ENCODE measurements around the gene GSX2.
"Not testable (repeated sequence)": the region's sequence is repeated elsewhere in the genome, so short reads cannot be mapped to it uniquely, and the experiment has no call there.

Gene GSX2

DNA sequence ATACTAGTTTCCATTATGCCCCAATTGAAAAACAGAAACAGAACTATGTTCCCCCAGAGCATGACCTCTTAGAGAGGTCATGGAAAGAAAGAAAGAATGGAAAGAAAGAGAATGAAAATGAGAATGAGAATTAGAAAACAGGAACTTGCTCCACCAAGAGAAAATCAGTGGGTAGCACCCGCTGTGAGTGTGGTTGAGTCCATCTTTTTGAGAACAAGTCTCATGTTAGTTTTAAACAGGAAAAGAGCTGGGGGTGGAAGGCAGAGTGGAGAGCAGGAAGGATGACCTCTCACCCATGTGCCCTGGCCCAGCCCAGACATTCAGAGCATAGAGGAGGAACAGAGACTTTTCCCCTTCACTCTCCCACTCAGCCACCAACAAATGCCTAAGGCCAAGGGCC is 4.9 kb downstream of the GSX2 start:
- Histone ChIP-seq H3K9ac (ENCODE audit: insufficient read length) (no peak overlapping the region), H3K27ac (no peak overlapping the region), H3K4me3 (no peak overlapping the region), H3K36me3 (ENCODE audit: insufficient read depth, low read length) (no peaks in the 10 kb centered on the region), H3K9me3 (ENCODE audit: low read depth, low read length) (no peaks in the 10 kb centered on the region)
- TF ChIP-seq POLR2AphosphoS5 (IDR thresholded peaks at IDR 0.05; ENCODE audit: borderline replicate concordance, low read depth, low read length) (no peak), FOXP2 (optimal IDR thresholded peaks at IDR 0.05; ENCODE audit: control extremely low read depth, extremely low read length, insufficient read depth) (no peak)
- no peak for DNase-seq (ENCODE audit: low read depth, low spot score)

DNA sequence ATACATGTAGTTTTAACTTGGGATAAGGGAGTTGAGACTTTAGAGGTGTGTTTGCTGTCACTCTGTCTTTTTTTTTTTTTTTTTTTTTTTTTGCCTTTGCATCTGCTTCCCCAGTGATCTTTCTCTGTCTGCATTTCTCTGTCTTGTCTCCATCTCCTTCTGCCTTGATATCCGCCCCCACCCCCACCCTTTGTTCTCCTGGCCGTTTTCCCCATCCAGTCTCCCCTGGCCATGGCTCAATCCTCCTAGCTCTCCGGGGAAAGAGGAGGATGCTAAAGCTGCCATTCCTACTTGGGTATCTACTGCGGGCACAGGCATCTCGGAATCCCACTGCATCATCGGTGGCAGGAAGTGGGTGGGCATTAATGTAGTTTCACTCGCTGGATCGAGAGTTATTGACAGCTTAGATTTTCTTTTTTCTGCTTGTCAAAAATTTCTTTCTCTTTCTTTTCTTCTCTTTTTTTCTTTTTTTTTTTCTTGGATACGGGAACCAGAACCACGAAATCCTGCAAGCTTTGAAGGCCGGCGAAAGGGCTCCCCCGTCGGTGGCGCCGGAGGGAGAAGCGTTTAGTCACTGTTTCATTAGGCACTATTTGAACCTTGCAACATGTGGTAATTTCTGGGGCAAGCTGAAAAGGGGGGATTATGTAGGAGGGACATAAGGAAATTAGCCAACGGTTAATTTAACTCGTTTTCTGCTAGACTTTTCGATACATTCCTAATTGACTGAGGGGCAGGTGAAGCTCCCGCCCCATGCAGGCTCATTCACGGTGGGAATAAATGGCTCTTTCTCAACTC is 8.2 kb downstream of the GSX2 start:
- Histone ChIP-seq H3K9ac (ENCODE audit: insufficient read length) (no peak overlapping the region), H3K36me3 (ENCODE audit: insufficient read depth, low read length) (no peaks in the 10 kb centered on the region), H3K4me3 (no peak overlapping the region), H3K27ac (no peak overlapping the region), H3K9me3 (ENCODE audit: low read depth, low read length) (no peaks in the 10 kb centered on the region)
- TF ChIP-seq POLR2AphosphoS5 (IDR thresholded peaks at IDR 0.05; ENCODE audit: borderline replicate concordance, low read depth, low read length) (no peak), FOXP2 (optimal IDR thresholded peaks at IDR 0.05; ENCODE audit: control extremely low read depth, extremely low read length, insufficient read depth) (no peak), EZH2 (IDR thresholded peaks at IDR 0.05) (no peak)
- DNase-seq (ENCODE audit: low read depth, low spot score), result no peak

DNA sequence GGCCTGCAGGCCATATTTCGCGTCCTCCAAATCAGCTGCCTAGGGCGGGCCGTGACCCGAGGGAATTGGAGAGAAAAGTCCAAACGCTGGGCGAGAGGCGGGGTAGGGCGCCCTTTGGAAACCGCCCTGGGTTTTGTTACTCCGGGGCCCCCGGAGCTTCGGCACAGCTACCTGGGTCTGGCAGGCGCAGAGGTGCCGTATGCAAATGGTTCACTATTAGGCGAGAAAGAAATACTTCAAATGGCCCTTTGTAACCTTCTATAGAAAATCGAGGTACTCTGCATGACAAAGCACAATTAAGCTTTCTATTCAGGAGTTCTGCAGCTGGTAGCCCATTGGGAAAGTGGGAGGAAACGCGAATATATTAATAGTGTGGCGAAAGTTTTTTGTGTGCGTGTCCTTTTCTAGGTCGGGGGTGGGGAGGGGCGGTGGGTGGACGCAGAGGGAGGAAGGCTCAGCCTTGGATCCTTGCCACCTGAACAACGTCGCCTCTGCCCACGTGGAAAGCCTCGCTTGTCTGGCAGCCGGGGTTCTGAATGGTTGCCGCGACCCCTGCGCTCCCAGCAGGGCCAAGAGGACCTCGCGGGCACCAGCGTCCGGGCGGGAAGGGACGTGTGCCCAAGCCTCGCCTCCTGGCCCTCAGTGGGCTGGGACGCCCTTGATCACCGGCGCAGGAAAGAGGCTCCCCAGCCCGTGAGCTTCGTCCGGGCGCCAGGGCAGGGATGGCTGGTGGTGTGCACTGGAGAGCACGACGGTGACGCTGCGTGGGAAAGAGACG is 9.5 kb downstream of the GSX2 start:
- no peak overlapping the region for H3K9ac ChIP-seq (ENCODE audit: insufficient read length)

DNA sequence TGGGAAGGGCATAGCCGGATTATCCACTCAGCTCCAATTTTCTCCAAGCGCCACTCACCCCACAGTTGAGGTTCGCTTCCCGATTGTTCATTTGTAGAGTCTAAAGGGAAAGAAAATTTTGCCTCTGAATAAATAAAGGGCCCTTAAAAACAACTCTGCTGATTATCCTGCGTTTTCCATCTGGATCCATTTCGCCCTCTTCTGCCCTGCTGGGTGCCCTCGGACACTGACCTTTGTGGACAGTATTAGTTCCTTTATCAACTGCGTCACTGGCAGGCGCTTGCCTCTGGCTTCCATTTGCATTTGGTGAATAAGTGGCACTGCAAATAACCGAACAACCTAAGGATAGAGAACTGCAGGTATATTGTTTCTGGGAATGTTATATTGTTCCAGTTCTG is 10.1 kb downstream of the GSX2 start:
- no peak overlapping the region for H3K27ac ChIP-seq
- no peaks in the 10 kb centered on the region for H3K36me3 ChIP-seq (ENCODE audit: insufficient read depth, low read length)
- no peak overlapping the region for H3K9ac ChIP-seq (ENCODE audit: insufficient read length)
- H3K9me3 ChIP-seq (ENCODE audit: low read depth, low read length), result no peaks in the 10 kb centered on the region
- no peak for DNase-seq (ENCODE audit: low read depth, low spot score)
- H3K4me3 ChIP-seq, result no peak overlapping the region
- TF ChIP-seq POLR2AphosphoS5 (IDR thresholded peaks at IDR 0.05; ENCODE audit: borderline replicate concordance, low read depth, low read length) (no peak), EZH2 (IDR thresholded peaks at IDR 0.05) (no peak), FOXP2 (optimal IDR thresholded peaks at IDR 0.05; ENCODE audit: control extremely low read depth, extremely low read length, insufficient read depth) (no peak)

More for the DNA sequence above, 9.5 kb downstream of the GSX2 start:
- Histone ChIP-seq H3K9me3 (ENCODE audit: low read depth, low read length) (no peaks in the 10 kb centered on the region), H3K27ac (no peak overlapping the region), H3K4me3 (no peak overlapping the region), H3K36me3 (ENCODE audit: insufficient read depth, low read length) (no peaks in the 10 kb centered on the region)
- TF ChIP-seq POLR2AphosphoS5 (IDR thresholded peaks at IDR 0.05; ENCODE audit: borderline replicate concordance, low read depth, low read length) (no peak), EZH2 (IDR thresholded peaks at IDR 0.05) (no peak), FOXP2 (optimal IDR thresholded peaks at IDR 0.05; ENCODE audit: control extremely low read depth, extremely low read length, insufficient read depth) (no peak)
- DNase-seq (ENCODE audit: low read depth, low spot score), result no peak

GRCh38 chr4:54113206-54113605 is 13.2 kb downstream of the GSX2 start:
- DNase-seq (ENCODE audit: low read depth, low spot score), result not testable (repeated sequence)

DNA sequence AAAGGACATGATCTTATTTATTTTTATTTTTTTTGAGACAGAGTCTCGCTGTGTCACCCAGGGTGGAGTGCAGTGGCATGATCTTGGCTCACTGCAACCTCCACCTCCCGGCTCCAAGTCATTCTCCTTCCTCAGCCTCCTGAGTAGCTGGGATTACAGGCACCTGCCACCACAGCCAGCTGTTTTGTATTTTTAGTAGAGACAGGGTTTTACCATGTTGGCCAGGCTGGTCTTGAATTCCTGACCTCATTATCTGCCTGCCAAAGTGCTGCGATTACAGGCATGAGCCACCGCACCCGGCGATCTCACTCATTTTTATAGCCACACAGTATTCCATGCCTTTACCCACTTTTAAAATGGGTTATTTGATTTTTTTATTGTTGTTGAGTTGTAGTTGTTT is 16.3 kb downstream of the GSX2 start:
- not testable (repeated sequence) for DNase-seq (ENCODE audit: low read depth, low spot score); H3K4me3 ChIP-seq; H3K36me3 ChIP-seq (ENCODE audit: insufficient read depth, low read length); H3K9me3 ChIP-seq (ENCODE audit: low read depth, low read length); H3K27ac ChIP-seq; H3K9ac ChIP-seq (ENCODE audit: insufficient read length)

More at GRCh38 chr4:54113206-54113605, 13.2 kb downstream of the GSX2 start:
- H3K9ac ChIP-seq (ENCODE audit: insufficient read length); H3K9me3 ChIP-seq (ENCODE audit: low read depth, low read length); H3K4me3 ChIP-seq; H3K27ac ChIP-seq; H3K36me3 ChIP-seq (ENCODE audit: insufficient read depth, low read length): not testable (repeated sequence)

DNA sequence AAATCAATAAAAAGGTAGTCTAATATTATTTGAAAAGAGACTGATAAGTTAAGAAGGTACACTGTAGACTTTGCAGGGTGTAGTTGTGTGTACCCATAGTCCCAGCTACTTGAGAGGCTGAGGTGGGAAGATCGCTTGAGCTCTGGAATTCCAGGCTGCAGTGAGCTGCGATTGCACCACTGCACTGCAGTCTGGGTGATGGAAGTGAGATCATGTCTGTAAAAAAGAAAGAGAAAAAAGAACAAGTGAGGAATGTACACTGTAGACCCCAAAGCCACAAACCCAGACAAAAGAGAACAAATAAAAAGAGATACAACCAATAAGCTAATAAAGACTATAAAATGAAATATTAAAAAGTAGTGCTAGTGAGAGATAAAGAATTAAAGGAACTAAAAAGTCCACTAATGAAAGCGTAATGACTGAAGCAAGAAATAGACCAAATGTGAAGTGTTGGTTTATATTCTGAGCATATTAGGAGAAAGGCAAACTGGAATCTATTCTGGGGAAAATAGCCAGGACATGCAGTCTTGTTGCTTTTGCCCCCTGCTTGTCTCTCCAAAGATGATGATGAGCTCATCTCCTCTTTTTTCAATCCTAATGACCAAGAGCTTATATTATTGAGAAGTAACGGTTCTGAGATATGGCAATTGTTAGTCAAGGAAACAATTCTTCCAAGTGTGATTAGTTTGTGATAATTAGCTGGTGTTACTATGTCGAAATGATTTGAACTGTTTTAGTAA is 19.1 kb downstream of the GSX2 start:
- no peak overlapping the region for H3K27ac ChIP-seq
- no peak overlapping the region for H3K9ac ChIP-seq (ENCODE audit: insufficient read length)
- no peak for TF ChIP-seq FOXP2 (optimal IDR thresholded peaks at IDR 0.05; ENCODE audit: control extremely low read depth, extremely low read length, insufficient read depth)
- TF ChIP-seq EZH2 (IDR thresholded peaks at IDR 0.05), result no peak
- TF ChIP-seq POLR2AphosphoS5 (IDR thresholded peaks at IDR 0.05; ENCODE audit: borderline replicate concordance, low read depth, low read length), result no peak
- H3K36me3 ChIP-seq (ENCODE audit: insufficient read depth, low read length), result no peaks in the 10 kb centered on the region
- no peak for DNase-seq (ENCODE audit: low read depth, low spot score)
- H3K9me3 ChIP-seq (ENCODE audit: low read depth, low read length), result no peaks in the 10 kb centered on the region
- H3K4me3 ChIP-seq, result no peak overlapping the region

DNA sequence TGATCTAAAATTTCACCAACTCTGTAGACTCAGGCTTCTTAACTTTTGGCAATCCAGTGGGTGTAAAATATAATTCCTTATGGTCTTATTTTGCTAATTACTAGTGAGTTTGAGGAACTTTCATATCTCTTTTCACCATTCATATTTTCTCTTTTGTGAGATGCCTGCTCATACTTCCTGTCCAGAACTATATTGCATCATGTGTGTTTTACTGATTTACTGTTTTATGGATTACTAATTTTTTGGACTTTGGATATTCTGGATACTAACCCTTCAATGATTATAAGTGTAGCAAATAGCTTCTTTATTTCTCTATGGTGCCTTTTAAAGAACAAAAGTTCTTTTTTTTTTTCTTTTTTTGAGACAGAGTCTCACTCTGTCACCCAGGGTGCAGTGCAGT is 20.6 kb downstream of the GSX2 start:
- Histone ChIP-seq H3K36me3 (ENCODE audit: insufficient read depth, low read length) (no peaks in the 10 kb centered on the region), H3K27ac (no peak overlapping the region), H3K9ac (ENCODE audit: insufficient read length) (no peak overlapping the region), H3K4me3 (no peak overlapping the region), H3K9me3 (ENCODE audit: low read depth, low read length) (no peaks in the 10 kb centered on the region)
- TF ChIP-seq FOXP2 (optimal IDR thresholded peaks at IDR 0.05; ENCODE audit: control extremely low read depth, extremely low read length, insufficient read depth) (no peak), EZH2 (IDR thresholded peaks at IDR 0.05) (no peak), POLR2AphosphoS5 (IDR thresholded peaks at IDR 0.05; ENCODE audit: borderline replicate concordance, low read depth, low read length) (no peak)
- DNase-seq (ENCODE audit: low read depth, low spot score), result no peak
